Fibroblast of lung (primary cell): ENCODE results near the gene SH3TC1. TPM values are rescaled to one million over a fixed set of nuclear protein-coding genes. Genes with fewer than 3 reads are reported as not detected.

Experiments
- DNase-seq, 2 donors: peaks; one replicate each; pipeline versions ENCODE4 v3.0.0 to v3.0.0-alpha.2; 2010; ENCODE audit warnings: low read depth in 2 of 2
- H2AFZ ChIP-seq: 2 replicates; pipeline ENCODE4 v1.5.1; 2012; ENCODE audit warnings: low read length, control low read depth, inconsistent platforms
- H3K27ac ChIP-seq: 2 replicates; pipeline ENCODE4 v1.5.1; 2011; ENCODE audit warnings: low read length, control low read depth; ENCODE audit not compliant: insufficient read depth
- H3K27me3 ChIP-seq: 2 replicates; pipeline ENCODE4 v1.5.1; 2011; ENCODE audit warnings: mild to moderate bottlenecking, low read length; ENCODE audit not compliant: control insufficient read depth, insufficient read depth
- H3K36me3 ChIP-seq: 2 replicates; pipeline ENCODE4 v1.5.1; 2011; ENCODE audit warnings: low read length; ENCODE audit not compliant: control insufficient read depth, insufficient read depth
- H3K4me1 ChIP-seq: 2 replicates; pipeline ENCODE4 v1.5.1; 2011; ENCODE audit warnings: low read length; ENCODE audit not compliant: control insufficient read depth, insufficient read depth; ENCODE audit errors: extremely low read depth
- H3K4me2 ChIP-seq: 2 replicates; pipeline ENCODE4 v1.5.1; 2011; ENCODE audit warnings: low read length, control low read depth; ENCODE audit not compliant: insufficient read depth; ENCODE audit errors: extremely low read depth
- H3K4me3 ChIP-seq, 4 experiments: fragments of 200-600 bp in 1 of 4; sonication (generic) in 1 of 4; replicated peaks in 1 of 4; 2 replicates each; pipeline ENCODE4 v1.5.1; 2011 to 2016; ENCODE audit warnings: low read length in 4 of 4, low read depth in 3 of 4, mild to moderate bottlenecking in 3 of 4, control low read depth in 2 of 4, inconsistent platforms in 1 of 4, mixed read lengths in 1 of 4; ENCODE audit not compliant: insufficient read depth in 1 of 4; ENCODE audit errors: control extremely low read depth in 1 of 4
- H3K79me2 ChIP-seq: 2 replicates; pipeline ENCODE4 v1.5.1; 2012; ENCODE audit warnings: mild to moderate bottlenecking, low read length, inconsistent platforms; ENCODE audit not compliant: control insufficient read depth, insufficient read depth
- H3K9ac ChIP-seq: 2 replicates; pipeline ENCODE4 v1.5.1; 2011; ENCODE audit warnings: mild to moderate bottlenecking, low read length, control low read depth; ENCODE audit not compliant: insufficient read depth
- H3K9me3 ChIP-seq: 2 replicates; pipeline ENCODE4 v1.5.1; 2012; ENCODE audit warnings: low read depth, low read length; ENCODE audit not compliant: control insufficient read depth, insufficient read depth
- H4K20me1 ChIP-seq: 2 replicates; pipeline ENCODE4 v1.5.1; 2011; ENCODE audit warnings: low read length; ENCODE audit not compliant: control insufficient read depth, insufficient read depth; ENCODE audit errors: extremely low read depth
- EZH2 ChIP-seq: IDR thresholded peaks from 2 replicates; pipeline ENCODE4 v1.5.1; 2012; ENCODE audit warnings: low read length, control low read depth, mild to moderate bottlenecking; ENCODE audit errors: missing control alignments
- polyA plus RNA-seq, 2 donors: library from polyadenylated mRNA; depleted of rRNA in 1 of 2; stranded (reverse) in 1 of 2; unstranded in 1 of 2; fragments of >200 nt; gene quantifications; 2 replicates each; pipeline ENCODE4 v1.2.1, GENCODE V29; 2011 to 2012; ENCODE audit warnings: missing spikeins in 1 of 2
- total RNA-seq: library from RNA; depleted of rRNA; stranded (reverse); fragments of >200 nt; gene quantifications from 2 replicates; pipeline ENCODE4 v1.2.1, GENCODE V29; 2014
- TF ChIP-seq, protein P1 (sequence below), 2 donors: IDR thresholded peaks in 1 of 2; conservative IDR thresholded peaks in 1 of 2; 1 replicate in 1 of 2; 2 replicates in 1 of 2; pipeline ENCODE4 v1.5.1; 2011 to 2012; ENCODE audit warnings: low read length in 2 of 2, control low read depth in 1 of 2, inconsistent platforms in 1 of 2, low read depth in 1 of 2, mild to moderate bottlenecking in 1 of 2

SH3TC1 gene
- total and polyA plus RNA-seq, 2 donors (not counting 1 experiment from before 2014, with no cell fraction given) = 3.3 to 11.6 TPM

DNA sequence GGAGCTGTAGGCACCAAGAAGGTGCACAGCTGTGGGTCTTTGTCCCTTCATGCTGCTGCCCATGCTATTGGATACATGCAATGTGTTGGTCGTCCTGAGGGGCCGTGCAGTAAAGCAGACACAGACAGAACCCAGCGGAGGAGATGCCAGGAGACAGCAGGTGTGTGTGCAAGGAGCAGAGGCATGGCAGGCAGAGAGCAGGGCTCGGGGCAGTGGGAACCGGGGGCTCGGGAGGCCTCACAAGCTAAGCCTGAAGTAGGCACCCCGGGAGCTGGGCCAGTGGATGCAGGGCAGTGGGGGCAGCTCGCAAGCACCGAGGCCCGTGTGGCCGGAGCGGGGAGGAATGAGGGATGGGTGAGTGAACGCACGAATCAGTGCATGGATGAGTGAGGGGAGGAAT lies 83.7 kb downstream of the SH3TC1 start:
- no peaks in the 10 kb centered on the region for H3K27me3 ChIP-seq
- no peak for TF ChIP-seq EZH2
- TF ChIP-seq, protein P1, sequence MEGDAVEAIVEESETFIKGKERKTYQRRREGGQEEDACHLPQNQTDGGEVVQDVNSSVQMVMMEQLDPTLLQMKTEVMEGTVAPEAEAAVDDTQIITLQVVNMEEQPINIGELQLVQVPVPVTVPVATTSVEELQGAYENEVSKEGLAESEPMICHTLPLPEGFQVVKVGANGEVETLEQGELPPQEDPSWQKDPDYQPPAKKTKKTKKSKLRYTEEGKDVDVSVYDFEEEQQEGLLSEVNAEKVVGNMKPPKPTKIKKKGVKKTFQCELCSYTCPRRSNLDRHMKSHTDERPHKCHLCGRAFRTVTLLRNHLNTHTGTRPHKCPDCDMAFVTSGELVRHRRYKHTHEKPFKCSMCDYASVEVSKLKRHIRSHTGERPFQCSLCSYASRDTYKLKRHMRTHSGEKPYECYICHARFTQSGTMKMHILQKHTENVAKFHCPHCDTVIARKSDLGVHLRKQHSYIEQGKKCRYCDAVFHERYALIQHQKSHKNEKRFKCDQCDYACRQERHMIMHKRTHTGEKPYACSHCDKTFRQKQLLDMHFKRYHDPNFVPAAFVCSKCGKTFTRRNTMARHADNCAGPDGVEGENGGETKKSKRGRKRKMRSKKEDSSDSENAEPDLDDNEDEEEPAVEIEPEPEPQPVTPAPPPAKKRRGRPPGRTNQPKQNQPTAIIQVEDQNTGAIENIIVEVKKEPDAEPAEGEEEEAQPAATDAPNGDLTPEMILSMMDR (conservative IDR thresholded peaks at IDR 0.05 in 1 of 2, IDR thresholded peaks at IDR 0.05 in 1 of 2; ENCODE audit: low read depth in 1 of 2, low read length in 2 of 2) = no peak
- H3K79me2 ChIP-seq = no peaks in the 10 kb centered on the region
- DNase-seq = no peak
- no peaks in the 10 kb centered on the region for H3K9me3 ChIP-seq
- H3K4me1 ChIP-seq = peaks cover 10% of the 10 kb centered on the region
- no peak overlapping the region for H2AFZ ChIP-seq
- no peak overlapping the region for H3K9ac ChIP-seq
- no peak overlapping the region for H3K4me2 ChIP-seq
- H3K27ac ChIP-seq = no peak overlapping the region
- no peaks in the 10 kb centered on the region for H4K20me1 ChIP-seq
- no peaks in the 10 kb centered on the region for H3K36me3 ChIP-seq
- no peak overlapping the region for H3K4me3 ChIP-seq

- TF ChIP-seq, protein P1 (conservative IDR thresholded peaks at IDR 0.05 in 1 of 2, IDR thresholded peaks at IDR 0.05 in 1 of 2; ENCODE audit: low read depth in 1 of 2, low read length in 2 of 2) = no peak
- no peak for TF ChIP-seq EZH2
- Histone ChIP-seq H3K27ac (no peak overlapping the region), H3K9me3 (no peaks in the 10 kb centered on the region), H3K27me3 (no peaks in the 10 kb centered on the region), H3K4me2 (no peak overlapping the region), H2AFZ (no peak overlapping the region), H3K4me3 (no peak overlapping the region), H3K79me2 (no peaks in the 10 kb centered on the region), H4K20me1 (no peaks in the 10 kb centered on the region), H3K36me3 (no peaks in the 10 kb centered on the region), H3K9ac (no peak overlapping the region), H3K4me1 (peaks cover 7% of the 10 kb centered on the region)
- DNase-seq = no peak
Observed at GRCh38 chr4:8283161-8283560, 84.1 kb downstream of the SH3TC1 start.

GRCh38 chr4:8283631-8284121 lies 84.6 kb downstream of the SH3TC1 start:
- DNase-seq = no peak
- H3K27ac ChIP-seq = no peak overlapping the region
- no peak overlapping the region for H3K9ac ChIP-seq
- H3K4me2 ChIP-seq = no peak overlapping the region
- no peak for TF ChIP-seq EZH2
- TF ChIP-seq, protein P1 (conservative IDR thresholded peaks at IDR 0.05 in 1 of 2, IDR thresholded peaks at IDR 0.05 in 1 of 2; ENCODE audit: low read depth in 1 of 2, low read length in 2 of 2) = no peak
- H3K79me2 ChIP-seq = no peaks in the 10 kb centered on the region
- no peaks in the 10 kb centered on the region for H3K27me3 ChIP-seq
- no peaks in the 10 kb centered on the region for H4K20me1 ChIP-seq
- no peaks in the 10 kb centered on the region for H3K9me3 ChIP-seq
- H3K36me3 ChIP-seq = no peaks in the 10 kb centered on the region
- H2AFZ ChIP-seq = no peak overlapping the region
- H3K4me1 ChIP-seq = peaks cover 6% of the 10 kb centered on the region
- H3K4me3 ChIP-seq = no peak overlapping the region
